ENCODE data around the gene SSU72. TPM values are rescaled to one million over a fixed set of nuclear protein-coding genes. Genes with fewer than 3 reads are reported as not detected.

SSU72 gene
- total RNA-seq, 1 experiment from 2014 or later = 96.2 TPM

DNA sequence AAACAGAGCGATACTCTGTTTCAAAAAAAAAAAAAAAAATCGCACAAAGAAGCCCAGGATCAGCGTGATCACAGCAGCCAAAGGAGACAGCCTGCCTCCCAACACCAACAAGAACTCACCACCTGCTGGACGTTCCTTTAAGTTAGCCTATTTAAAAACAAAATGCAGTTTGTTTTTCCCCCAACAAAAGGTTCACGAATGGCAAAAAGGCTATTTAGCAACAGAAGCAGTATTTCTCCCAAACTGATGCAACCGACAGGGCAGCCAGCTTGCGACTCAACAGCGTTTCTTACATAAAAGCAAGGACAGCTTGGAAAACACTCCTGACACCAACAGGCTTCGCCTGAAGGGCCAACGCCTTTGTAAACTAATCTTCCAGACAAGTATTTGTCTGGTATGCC is 6.8 kb downstream of the SSU72 start:
- CTCF ChIA-PET = no interaction called here
- no TSS peak for BruUV-seq (replicated peaks)

DNA sequence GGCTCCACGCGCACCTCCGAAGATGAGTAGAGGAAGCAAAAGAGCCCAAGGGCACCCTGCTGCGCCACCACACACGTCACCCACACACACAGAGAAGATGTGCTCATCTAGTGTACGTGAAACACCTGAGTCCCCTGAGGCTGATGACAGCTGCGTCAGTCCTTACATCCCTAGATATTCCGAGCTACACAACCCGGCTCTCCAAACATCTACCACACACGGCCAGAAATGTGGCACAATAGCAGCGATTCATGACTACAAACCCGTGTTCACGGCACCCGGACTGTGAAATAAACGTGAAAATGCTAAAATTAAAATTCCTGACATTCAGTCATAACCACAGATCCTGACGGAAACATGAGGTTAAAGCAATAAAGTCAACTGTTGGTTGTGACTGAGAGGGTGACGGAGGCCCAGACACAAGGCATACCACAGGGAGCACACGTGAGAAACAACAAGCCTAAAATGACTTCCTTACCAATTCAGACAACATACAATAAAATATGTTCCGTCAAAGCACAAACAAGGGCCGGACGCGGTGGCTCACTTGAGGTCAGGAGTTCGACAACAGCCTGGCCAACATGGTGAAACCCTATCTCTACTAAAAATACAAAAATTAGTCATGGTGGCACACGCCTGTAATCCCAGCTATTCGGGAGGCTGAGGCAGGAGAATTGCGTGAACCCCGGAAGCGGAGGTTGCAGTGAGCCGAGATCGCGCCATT is 7.3 kb downstream of the SSU72 start:
- no TSS peak for BruUV-seq (replicated peaks)
- no peaks in the 10 kb centered on the region for H3K4me1 Mint-ChIP-seq (ENCODE audit: low read depth, unreplicated experiment)
- H3K36me3 Mint-ChIP-seq (ENCODE audit: insufficient read depth, unreplicated experiment) = peaks cover 68% of the 10 kb centered on the region
- no peaks in the 10 kb centered on the region for H3K36me3 ChIP-seq (ENCODE audit: control insufficient read depth, insufficient read depth, low read length)
- no peaks in the 10 kb centered on the region for H3K9me3 ChIP-seq
- ChIA-PET CTCF (no interaction called here), POLR2A (interaction anchor here (0.6 kb wide), 1 partner anchor 63 kb away, joined by 4 read pairs; no protein-coding TSS in a partner anchor)
- intact Hi-C loops (cut with micrococcal nuclease; ENCODE audit: unreplicated experiment) = no loop called here
- no peak for DNase-seq
- H3K4me1 ChIP-seq = no peaks in the 10 kb centered on the region
- H3K27me3 Mint-ChIP-seq (ENCODE audit: insufficient read depth, unreplicated experiment) = no peaks in the 10 kb centered on the region
- no peaks in the 10 kb centered on the region for H3K9me3 Mint-ChIP-seq (ENCODE audit: unreplicated experiment)
- no peaks in the 10 kb centered on the region for H3K27me3 ChIP-seq (replicated peaks; ENCODE audit: control insufficient read depth, insufficient read depth, low read length)
- H3K4me3 Mint-ChIP-seq (ENCODE audit: unreplicated experiment) = no peak overlapping the region
- H3K4me3 ChIP-seq (ENCODE audit: low read depth, low read length) = no peak overlapping the region
- TF ChIP-seq, protein P1, sequence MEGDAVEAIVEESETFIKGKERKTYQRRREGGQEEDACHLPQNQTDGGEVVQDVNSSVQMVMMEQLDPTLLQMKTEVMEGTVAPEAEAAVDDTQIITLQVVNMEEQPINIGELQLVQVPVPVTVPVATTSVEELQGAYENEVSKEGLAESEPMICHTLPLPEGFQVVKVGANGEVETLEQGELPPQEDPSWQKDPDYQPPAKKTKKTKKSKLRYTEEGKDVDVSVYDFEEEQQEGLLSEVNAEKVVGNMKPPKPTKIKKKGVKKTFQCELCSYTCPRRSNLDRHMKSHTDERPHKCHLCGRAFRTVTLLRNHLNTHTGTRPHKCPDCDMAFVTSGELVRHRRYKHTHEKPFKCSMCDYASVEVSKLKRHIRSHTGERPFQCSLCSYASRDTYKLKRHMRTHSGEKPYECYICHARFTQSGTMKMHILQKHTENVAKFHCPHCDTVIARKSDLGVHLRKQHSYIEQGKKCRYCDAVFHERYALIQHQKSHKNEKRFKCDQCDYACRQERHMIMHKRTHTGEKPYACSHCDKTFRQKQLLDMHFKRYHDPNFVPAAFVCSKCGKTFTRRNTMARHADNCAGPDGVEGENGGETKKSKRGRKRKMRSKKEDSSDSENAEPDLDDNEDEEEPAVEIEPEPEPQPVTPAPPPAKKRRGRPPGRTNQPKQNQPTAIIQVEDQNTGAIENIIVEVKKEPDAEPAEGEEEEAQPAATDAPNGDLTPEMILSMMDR (IDR thresholded peaks at IDR 0.05; ENCODE audit: insufficient read depth in 1 of 2, low read depth in 1 of 2, low read length in 1 of 2, severe bottlenecking in 1 of 2, unreplicated experiment in 1 of 2) = no peak
- no peak overlapping the region for H3K27ac Mint-ChIP-seq (ENCODE audit: unreplicated experiment)

More for the DNA sequence above, 6.8 kb downstream of the SSU72 start:
- H3K27ac Mint-ChIP-seq (ENCODE audit: unreplicated experiment) = no peak overlapping the region
- no peak overlapping the region for H3K4me3 Mint-ChIP-seq (ENCODE audit: unreplicated experiment)
- no peak overlapping the region for H3K4me3 ChIP-seq (ENCODE audit: low read depth, low read length)
- H3K27me3 ChIP-seq (replicated peaks; ENCODE audit: control insufficient read depth, insufficient read depth, low read length) = no peaks in the 10 kb centered on the region
- no peak for DNase-seq
- no peaks in the 10 kb centered on the region for H3K9me3 Mint-ChIP-seq (ENCODE audit: unreplicated experiment)
- intact Hi-C loops (cut with micrococcal nuclease; ENCODE audit: unreplicated experiment) = no loop called here
- H3K4me1 Mint-ChIP-seq (ENCODE audit: low read depth, unreplicated experiment) = no peaks in the 10 kb centered on the region
- TF ChIP-seq, protein P1 (IDR thresholded peaks at IDR 0.05; ENCODE audit: insufficient read depth in 1 of 2, low read depth in 1 of 2, low read length in 1 of 2, severe bottlenecking in 1 of 2, unreplicated experiment in 1 of 2) = no peak
- H3K36me3 ChIP-seq (ENCODE audit: control insufficient read depth, insufficient read depth, low read length) = no peaks in the 10 kb centered on the region
- H3K27me3 Mint-ChIP-seq (ENCODE audit: insufficient read depth, unreplicated experiment) = no peaks in the 10 kb centered on the region
- no peaks in the 10 kb centered on the region for H3K4me1 ChIP-seq
- H3K9me3 ChIP-seq = no peaks in the 10 kb centered on the region
- POLR2A ChIA-PET = interaction anchor here (0.6 kb wide), 1 partner anchor 64 kb away, joined by 4 read pairs; no protein-coding TSS in a partner anchor
- peaks cover 64% of the 10 kb centered on the region for H3K36me3 Mint-ChIP-seq (ENCODE audit: insufficient read depth, unreplicated experiment)

DNA sequence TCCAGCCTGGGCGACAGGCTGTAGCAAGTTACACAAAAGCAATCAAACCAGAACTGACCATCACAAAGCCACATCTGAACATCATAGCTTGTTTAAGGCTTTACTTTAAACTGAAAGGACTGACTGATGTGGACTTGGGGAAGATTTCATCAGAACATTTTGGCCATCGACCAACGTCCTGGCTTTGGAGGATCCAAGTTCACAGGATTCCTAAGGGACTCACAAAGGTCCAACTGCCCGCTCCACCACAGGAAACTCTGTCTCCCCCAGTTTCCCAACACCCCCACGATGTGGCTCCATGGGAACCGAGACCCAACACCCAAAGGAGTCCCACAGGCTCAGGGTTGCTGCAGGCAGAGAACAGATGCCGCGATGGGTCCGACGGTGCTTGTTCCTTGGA is 9.3 kb downstream of the SSU72 start:
- peaks cover 67% of the 10 kb centered on the region for H3K36me3 Mint-ChIP-seq (ENCODE audit: insufficient read depth, unreplicated experiment)
- CTCF ChIA-PET = no interaction called here
- Histone ChIP-seq H3K4me1 (no peaks in the 10 kb centered on the region), H3K4me3 (ENCODE audit: low read depth, low read length) (no peak overlapping the region), H3K9me3 (no peaks in the 10 kb centered on the region), H3K36me3 (ENCODE audit: control insufficient read depth, insufficient read depth, low read length) (no peaks in the 10 kb centered on the region), H3K27me3 (replicated peaks; ENCODE audit: control insufficient read depth, insufficient read depth, low read length) (no peaks in the 10 kb centered on the region)
- BruUV-seq (replicated peaks) = no TSS peak
- H3K27me3 Mint-ChIP-seq (ENCODE audit: insufficient read depth, unreplicated experiment) = no peaks in the 10 kb centered on the region
- intact Hi-C loops (cut with micrococcal nuclease; ENCODE audit: unreplicated experiment) = no loop called here
- H3K4me1 Mint-ChIP-seq (ENCODE audit: low read depth, unreplicated experiment) = no peaks in the 10 kb centered on the region
- no peak for DNase-seq
- no peak overlapping the region for H3K4me3 Mint-ChIP-seq (ENCODE audit: unreplicated experiment)
- POLR2A ChIA-PET = no interaction called here
- TF ChIP-seq, protein P1 (IDR thresholded peaks at IDR 0.05; ENCODE audit: insufficient read depth in 1 of 2, low read depth in 1 of 2, low read length in 1 of 2, severe bottlenecking in 1 of 2, unreplicated experiment in 1 of 2) = no peak
- no peaks in the 10 kb centered on the region for H3K9me3 Mint-ChIP-seq (ENCODE audit: unreplicated experiment)
- no peak overlapping the region for H3K27ac Mint-ChIP-seq (ENCODE audit: unreplicated experiment)

Data from Caco-2 (cell line).